Common myeloid progenitor, CD34-positive (primary cell): ENCODE measurements around the gene TSPAN3.

Experiments used
- CTCF ChIA-PET: fragments of 350-600 bp; sonication (Branson Sonifier 250); formaldehyde crosslinking; loops from one replicate; lab custom pipeline; 2021; ENCODE audit warnings: antibody characterized with exemption; lab: Charles Lee
- POLR2A ChIA-PET: fragments of 350-600 bp; sonication (Branson Sonifier 250); formaldehyde crosslinking; loops from one replicate; lab custom pipeline; 2021; ENCODE audit warnings: antibody characterized with exemption; lab: Charles Lee
- DNase-seq, 3 donors: peaks; one replicate each; pipeline versions ENCODE4 v3.0.0 to v3.0.0-alpha.2; 2013
- H3K27ac ChIP-seq, 2 experiments: 1 replicate in 1 of 2; 2 replicates in 1 of 2; pipeline ENCODE4 v1.7.0; 2013; ENCODE audit warnings: inconsistent platforms in 2 of 2, low read length in 2 of 2, mild to moderate bottlenecking in 2 of 2, low read depth in 1 of 2, moderate library complexity in 1 of 2; ENCODE audit not compliant: severe bottlenecking in 2 of 2, insufficient read depth in 1 of 2, poor library complexity in 1 of 2
- H3K27me3 ChIP-seq, 5 experiments: replicated peaks in 2 of 5; 1 replicate in 3 of 5; 2 replicates in 2 of 5; pipeline versions ENCODE4 v1.6.1 to v1.7.0; 2013; ENCODE audit warnings: low read length in 4 of 5, mild to moderate bottlenecking in 2 of 5, moderate library complexity in 2 of 5, inconsistent platforms in 1 of 5; ENCODE audit not compliant: insufficient read depth in 5 of 5, control insufficient read depth in 4 of 5
- H3K36me3 ChIP-seq, 4 experiments: 1 replicate in 2 of 4; 2 replicates in 2 of 4; pipeline versions ENCODE4 v1.6.1 to v1.7.0; 2013; ENCODE audit warnings: low read length in 3 of 4, control low read depth in 1 of 4, mild to moderate bottlenecking in 1 of 4; ENCODE audit not compliant: control insufficient read depth in 4 of 4, insufficient read depth in 4 of 4
- H3K4me1 ChIP-seq, 4 experiments: 1 replicate in 3 of 4; 2 replicates in 1 of 4; pipeline versions ENCODE4 v1.6.1 to v1.7.1; 2013; ENCODE audit warnings: low read length in 3 of 4, mild to moderate bottlenecking in 3 of 4, control low read depth in 1 of 4, inconsistent platforms in 1 of 4, moderate library complexity in 1 of 4; ENCODE audit not compliant: control insufficient read depth in 4 of 4, insufficient read depth in 4 of 4; ENCODE audit errors: control extremely low read depth in 1 of 4
- H3K4me3 ChIP-seq, 7 experiments: 1 replicate in 4 of 7; 2 replicates in 3 of 7; pipeline versions ENCODE4 v1.5.1 to v1.7.0; 2013; ENCODE audit warnings: mild to moderate bottlenecking in 7 of 7, low read length in 6 of 7, moderate library complexity in 6 of 7, inconsistent platforms in 2 of 7, low read depth in 2 of 7, control low read depth in 1 of 7; ENCODE audit not compliant: insufficient read depth in 4 of 7, control insufficient read depth in 1 of 7; ENCODE audit errors: extremely low read depth in 1 of 7
- H3K9me3 ChIP-seq, 5 experiments: 1 replicate in 4 of 5; 2 replicates in 1 of 5; pipeline versions ENCODE4 v1.6.1 to v1.7.1; 2013; ENCODE audit warnings: low read length in 4 of 5, mild to moderate bottlenecking in 2 of 5, inconsistent platforms in 1 of 5, low read depth in 1 of 5, moderate library complexity in 1 of 5; ENCODE audit not compliant: control insufficient read depth in 4 of 5, insufficient read depth in 2 of 5; ENCODE audit errors: control extremely low read depth in 1 of 5
- WGBS: methylation state at CpG from one replicate; pipeline ENCODE4 v1.1.5; 2013; ENCODE audit not compliant: insufficient coverage; 5-methylcytosine and 5-hydroxymethylcytosine counted together

Gene TSPAN3

GRCh38 chr15:77023576-77024272 is 47.2 kb downstream of the TSPAN3 start:
- ChIA-PET CTCF (interaction anchor here (0.9 to 18.2 kb wide), 15 partner anchors 8 to 473 kb away, joined by 3 to 269 read pairs (median 3); partner anchors contain the start of gene PSTPIP1), POLR2A (no interaction called here)
- H3K36me3 ChIP-seq, result peaks cover 0 to 20% (median 5%) of the 10 kb centered on the region in 4 experiments
- 95% methylated on average over 16 of the region's 20 CpGs for WGBS
- DNase-seq, result no peak
- H3K9me3 ChIP-seq, result no peaks in the 10 kb centered on the region
- H3K4me3 ChIP-seq, result no peak overlapping the region
- no peak overlapping the region for H3K27ac ChIP-seq
- H3K4me1 ChIP-seq, result peaks cover 2 to 61% (median 32%) of the 10 kb centered on the region in 4 experiments
- H3K27me3 ChIP-seq, result no peaks in the 10 kb centered on the region

GRCh38 chr15:77022646-77023575 is 48.0 kb downstream of the TSPAN3 start:
- POLR2A ChIA-PET, result no interaction called here
- peaks cover 0 to 18% (median 5%) of the 10 kb centered on the region in 4 experiments for H3K36me3 ChIP-seq
- 99% methylated on average over 13 of the region's 14 CpGs for WGBS

GRCh38 chr15:77021803-77022381 is 49.0 kb downstream of the TSPAN3 start:
- H3K27ac ChIP-seq, result no peak overlapping the region
- H3K4me1 ChIP-seq, result peaks cover 2 to 67% (median 37%) of the 10 kb centered on the region in 4 experiments
- POLR2A ChIA-PET, result no interaction called here
- CTCF ChIA-PET, result interaction anchor here (1.0 to 18.2 kb wide), 7 partner anchors 8 to 63 kb away, joined by 3 to 269 read pairs (median 7); no protein-coding TSS in a partner anchor
- H3K9me3 ChIP-seq, result no peaks in the 10 kb centered on the region
- 10% methylated on average over 7 of the region's 7 CpGs for WGBS
- H3K36me3 ChIP-seq, result peaks cover 0 to 20% (median 3%) of the 10 kb centered on the region in 4 experiments
- peak overlapping the region in 1 of 7 experiments; percentile 28 for H3K4me3 ChIP-seq
- peak; percentile 30 to 53 (median 47) for DNase-seq
- no peaks in the 10 kb centered on the region for H3K27me3 ChIP-seq

More at GRCh38 chr15:77022646-77023575, 48.0 kb downstream of the TSPAN3 start:
- Histone ChIP-seq H3K27ac (no peak overlapping the region), H3K4me3 (no peak overlapping the region), H3K4me1 (peaks cover 2 to 66% (median 33%) of the 10 kb centered on the region in 4 experiments), H3K27me3 (no peaks in the 10 kb centered on the region), H3K9me3 (no peaks in the 10 kb centered on the region)
- CTCF ChIA-PET, result interaction anchor here (0.9 to 18.2 kb wide), 14 partner anchors 9 to 474 kb away, joined by 3 to 269 read pairs (median 3); partner anchors contain the start of gene PSTPIP1
- no peak for DNase-seq

GRCh38 chr15:77021088-77021481 is 49.8 kb downstream of the TSPAN3 start:
- Histone ChIP-seq H3K36me3 (peaks cover 0 to 20% (median 3%) of the 10 kb centered on the region in 4 experiments), H3K9me3 (no peaks in the 10 kb centered on the region), H3K4me1 (peaks cover 2 to 69% (median 43%) of the 10 kb centered on the region in 4 experiments), H3K27me3 (no peaks in the 10 kb centered on the region), H3K27ac (no peak overlapping the region), H3K4me3 (no peak overlapping the region)
- CTCF ChIA-PET, result interaction anchor here (1.0 to 18.2 kb wide), 2 partner anchors 45 to 62 kb away, joined by 3 to 269 read pairs; no protein-coding TSS in a partner anchor
- DNase-seq, result no peak
- WGBS, result 83% methylated on average over 8 of the region's 9 CpGs
- POLR2A ChIA-PET, result no interaction called here

- Histone ChIP-seq H3K27ac (no peak overlapping the region), H3K9me3 (no peaks in the 10 kb centered on the region), H3K27me3 (no peaks in the 10 kb centered on the region), H3K4me1 (peaks cover 2 to 75% (median 48%) of the 10 kb centered on the region in 4 experiments), H3K36me3 (peaks cover 0 to 18% (median 3%) of the 10 kb centered on the region in 4 experiments), H3K4me3 (no peak overlapping the region)
- POLR2A ChIA-PET, result interaction anchor here (0.5 kb wide), 1 partner anchor 1837 kb away, joined by 11 read pairs; no protein-coding TSS in a partner anchor
- CTCF ChIA-PET, result interaction anchor here (1.0 to 18.2 kb wide), 3 partner anchors 11 to 61 kb away, joined by 3 to 269 read pairs (median 4); no protein-coding TSS in a partner anchor
- WGBS, result 100% methylated on average over 1 of the region's 6 CpGs
- DNase-seq, result no peak
Observed at GRCh38 chr15:77020348-77021087, 50.4 kb downstream of the TSPAN3 start.
